HepG2 (cell line): ENCODE measurements around the gene AHSG. TPM values are rescaled to one million over a fixed set of nuclear protein-coding genes. Genes with fewer than 3 reads are reported as not detected.

Source experiments
- ATF1 ChIP-seq: IDR thresholded peaks from 2 replicates; pipeline ENCODE4 v1.6.1; 2016; ENCODE audit warnings: mild to moderate bottlenecking, control low read depth
- ATF7 ChIP-seq, 2 experiments: fragments of 450-650 bp in 1 of 2; sonication (generic) in 1 of 2; formaldehyde crosslinking in 1 of 2; IDR thresholded peaks; 2 replicates each; pipeline versions ENCODE4 v1.4.0 to v1.6.1; 2016 to 2020; ENCODE audit warnings: antibody characterized with exemption in 1 of 2, mild to moderate bottlenecking in 1 of 2, missing genetic modification reagents in 1 of 2
- CREBL2 ChIP-seq: sonication (generic); formaldehyde crosslinking; IDR thresholded peaks from 2 replicates; pipeline ENCODE4 v1.8.1; 2023; ENCODE audit warnings: missing genetic modification reagents, mild to moderate bottlenecking, borderline replicate concordance
- CSRNP1 ChIP-seq: sonication (generic); formaldehyde crosslinking; IDR thresholded peaks from 2 replicates; pipeline ENCODE4 v1.8.1; 2023; ENCODE audit warnings: mild to moderate bottlenecking, missing genetic modification reagents
- FOXC1 ChIP-seq: sonication (generic); formaldehyde crosslinking; IDR thresholded peaks from 2 replicates; pipeline ENCODE4 v1.8.0; 2022; ENCODE audit warnings: mild to moderate bottlenecking, missing genetic modification reagents, borderline replicate concordance
- GATAD2A ChIP-seq: IDR thresholded peaks from 2 replicates; pipeline ENCODE4 v1.6.1; 2016
- HINFP ChIP-seq: sonication (generic); formaldehyde crosslinking; IDR thresholded peaks from 2 replicates; pipeline ENCODE4 v1.4.0; 2020; ENCODE audit warnings: low read depth, mild to moderate bottlenecking, missing genetic modification reagents
- HOXA9 ChIP-seq: sonication (generic); formaldehyde crosslinking; IDR thresholded peaks from 2 replicates; pipeline ENCODE4 v1.8.1; 2022; ENCODE audit warnings: missing genetic modification reagents, mild to moderate bottlenecking, moderate library complexity, borderline replicate concordance
- MBNL3 ChIP-seq: fragments of 250-450 bp; sonication (Bioruptor Pico); conservative IDR thresholded peaks from 2 replicates; pipeline ENCODE4 v1.8.0; 2022; ENCODE audit warnings: mild to moderate bottlenecking, inconsistent platforms
- RARA ChIP-seq: IDR thresholded peaks from 2 replicates; pipeline ENCODE4 v1.6.1; 2016; ENCODE audit warnings: missing genetic modification reagents, missing compliant biosample characterization
- RXRB ChIP-seq: IDR thresholded peaks from 2 replicates; pipeline ENCODE4 v1.6.1; 2016; ENCODE audit warnings: borderline replicate concordance, missing genetic modification reagents, missing compliant biosample characterization
- SAP130 ChIP-seq: IDR thresholded peaks from 2 replicates; pipeline ENCODE4 v1.6.1; 2016; ENCODE audit warnings: low read depth
- ZBTB20 ChIP-seq: sonication (generic); formaldehyde crosslinking; IDR thresholded peaks from 2 replicates; pipeline ENCODE4 v1.8.1; 2023; ENCODE audit warnings: missing genetic modification reagents, low read depth, mild to moderate bottlenecking, borderline replicate concordance
- ZFYVE20 ChIP-seq: sonication (generic); formaldehyde crosslinking; IDR thresholded peaks from 2 replicates; pipeline ENCODE4 v1.8.0; 2023; ENCODE audit warnings: low read depth, mild to moderate bottlenecking, moderate library complexity, missing genetic modification reagents, borderline replicate concordance
- ZNF30 ChIP-seq: sonication (generic); formaldehyde crosslinking; IDR thresholded peaks from 2 replicates; pipeline ENCODE4 v1.5.0; 2020; ENCODE audit warnings: mild to moderate bottlenecking, missing genetic modification reagents
- ZNF33B ChIP-seq: sonication (generic); formaldehyde crosslinking; IDR thresholded peaks from 2 replicates; pipeline ENCODE4 v1.5.1; 2020; ENCODE audit warnings: mild to moderate bottlenecking, missing genetic modification reagents
- ZNF607 ChIP-seq: sonication (generic); formaldehyde crosslinking; IDR thresholded peaks from 2 replicates; pipeline ENCODE4 v1.5.1; 2020; ENCODE audit warnings: missing genetic modification reagents, mild to moderate bottlenecking, borderline replicate concordance
- ZNF724P ChIP-seq: sonication (generic); formaldehyde crosslinking; IDR thresholded peaks from 2 replicates; pipeline ENCODE4 v1.8.0; 2022; ENCODE audit warnings: missing genetic modification reagents, borderline replicate concordance
- ZSCAN30 ChIP-seq: sonication (generic); formaldehyde crosslinking; IDR thresholded peaks from 2 replicates; pipeline ENCODE4 v1.5.0; 2020; ENCODE audit warnings: mild to moderate bottlenecking, missing genetic modification reagents
- polyA plus RNA-seq, 8 experiments: library from polyadenylated mRNA; depleted of rRNA in 3 of 8; stranded (reverse) in 7 of 8; unstranded in 1 of 8; fragments of >200 nt; fragmentation: Illumina TruSeq in 4 of 8; extraction: Trizol in 4 of 8; gene quantifications; 2 replicates each; pipeline versions ENCODE4 v1.2.1 to v1.2.3, GENCODE V29; 2011 to 2016; ENCODE audit warnings: low read depth in 4 of 8, missing spikeins in 1 of 8, mixed read lengths in 1 of 8; ENCODE audit not compliant: insufficient read depth in 1 of 8
- total RNA-seq, 5 experiments: library from RNA; depleted of rRNA; stranded (reverse); fragments of >200 nt; fragmentation: Illumina TruSeq; extraction: Trizol; gene quantifications; 2 replicates each; pipeline ENCODE4 v1.2.3, GENCODE V29; 2016; ENCODE audit warnings: low read depth in 1 of 5
- TF ChIP-seq, protein P1 (sequence below): sonication (generic); formaldehyde crosslinking; IDR thresholded peaks from 2 replicates; pipeline ENCODE4 v1.4.0; 2020; ENCODE audit warnings: mild to moderate bottlenecking, missing genetic modification reagents
- TF ChIP-seq, protein P2 (sequence below): sonication (generic); formaldehyde crosslinking; IDR thresholded peaks from 2 replicates; pipeline ENCODE4 v1.4.0; 2020; ENCODE audit warnings: missing genetic modification reagents, borderline replicate concordance

The AHSG gene
- total and polyA plus RNA-seq, 2 of the 13 experiments (the other 11 are each of a cell fraction or from before 2014, with no cell fraction given) = 2,043 to 19,152 TPM

- TF ChIP-seq HINFP (CRISPR knock-in tag) (peak; percentile 40; the same call in 1 of the 2 replicates), HOXA9 (CRISPR knock-in tag) (no peak), ZSCAN30 (CRISPR knock-in tag) (no peak), RARA (peak; percentile 86), CREBL2 (no peak), SAP130 (peak; percentile 62; the same call in 1 of the 2 replicates), ZFYVE20 (CRISPR knock-in tag) (no peak), ZNF33B (CRISPR knock-in tag) (0 out of 2 replicates have a peak, but pooled peaks have one; percentile 19), RXRB (peak; percentile 92), ZNF724P (CRISPR knock-in tag) (peak; percentile 56; the same call in 1 of the 2 replicates), CSRNP1 (CRISPR knock-in tag) (no peak), ZNF607 (peak; percentile 44; the same call in 1 of the 2 replicates), GATAD2A (CRISPR knock-in tag) (peak; percentile 95), FOXC1 (CRISPR knock-in tag) (peak; percentile 65; the same call in 1 of the 2 replicates), MBNL3 (CRISPR knock-in tag) (no peak), ZBTB20 (CRISPR knock-in tag) (peak; percentile 84; the same call in 1 of the 2 replicates), ZNF30 (no peak), ATF7 (IDR thresholded peaks at IDR 0.05) (peak; percentile 4; the same call in 1 of the 2 replicates), ATF7 (CRISPR knock-in tag; IDR thresholded peaks at IDR 0.05) (peak; percentile 61; the same call in 1 of the 2 replicates), ATF1 (CRISPR knock-in tag) (no peak)
- TF ChIP-seq, protein P1, sequence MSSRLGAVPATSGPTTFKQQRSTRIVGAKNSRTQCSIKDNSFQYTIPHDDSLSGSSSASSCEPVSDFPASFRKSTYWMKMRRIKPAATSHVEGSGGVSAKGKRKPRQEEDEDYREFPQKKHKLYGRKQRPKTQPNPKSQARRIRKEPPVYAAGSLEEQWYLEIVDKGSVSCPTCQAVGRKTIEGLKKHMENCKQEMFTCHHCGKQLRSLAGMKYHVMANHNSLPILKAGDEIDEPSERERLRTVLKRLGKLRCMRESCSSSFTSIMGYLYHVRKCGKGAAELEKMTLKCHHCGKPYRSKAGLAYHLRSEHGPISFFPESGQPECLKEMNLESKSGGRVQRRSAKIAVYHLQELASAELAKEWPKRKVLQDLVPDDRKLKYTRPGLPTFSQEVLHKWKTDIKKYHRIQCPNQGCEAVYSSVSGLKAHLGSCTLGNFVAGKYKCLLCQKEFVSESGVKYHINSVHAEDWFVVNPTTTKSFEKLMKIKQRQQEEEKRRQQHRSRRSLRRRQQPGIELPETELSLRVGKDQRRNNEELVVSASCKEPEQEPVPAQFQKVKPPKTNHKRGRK (CRISPR knock-in tag) = no peak
- TF ChIP-seq, protein P2, sequence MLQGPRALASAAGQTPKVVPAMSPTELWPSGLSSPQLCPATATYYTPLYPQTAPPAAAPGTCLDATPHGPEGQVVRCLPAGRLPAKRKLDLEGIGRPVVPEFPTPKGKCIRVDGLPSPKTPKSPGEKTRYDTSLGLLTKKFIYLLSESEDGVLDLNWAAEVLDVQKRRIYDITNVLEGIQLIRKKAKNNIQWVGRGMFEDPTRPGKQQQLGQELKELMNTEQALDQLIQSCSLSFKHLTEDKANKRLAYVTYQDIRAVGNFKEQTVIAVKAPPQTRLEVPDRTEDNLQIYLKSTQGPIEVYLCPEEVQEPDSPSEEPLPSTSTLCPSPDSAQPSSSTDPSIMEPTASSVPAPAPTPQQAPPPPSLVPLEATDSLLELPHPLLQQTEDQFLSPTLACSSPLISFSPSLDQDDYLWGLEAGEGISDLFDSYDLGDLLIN (CRISPR knock-in tag) = no peak
Observed at GRCh38 chr3:186630950-186631641, 18.2 kb downstream of the AHSG start (continued).
